ENCODE data around the gene GLIS2.

GLIS2 gene

DNA sequence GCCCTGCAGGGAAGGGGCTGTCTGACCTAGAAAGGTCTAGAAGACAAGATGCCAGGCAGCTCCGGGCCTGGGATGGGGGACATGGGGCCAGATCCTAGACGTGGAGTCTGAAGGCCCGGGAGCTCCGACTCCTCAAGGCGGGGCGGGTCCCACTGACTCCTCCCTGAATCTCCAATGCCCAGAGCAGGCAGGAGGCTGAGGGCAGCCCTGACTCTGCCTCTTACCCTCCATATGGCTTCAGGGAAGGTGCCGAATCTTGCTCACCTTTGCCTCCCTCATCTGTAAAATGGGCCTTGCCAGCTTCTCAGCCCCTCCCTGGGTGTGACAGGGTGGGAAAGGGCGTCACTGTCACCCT lies 70.6 kb downstream of the GLIS2 start:
- Histone ChIP-seq H3K9ac (ENCODE audit: low read depth, low read length) (no peak overlapping the region), H3K9me3 (ENCODE audit: control insufficient read depth, insufficient read depth, low read length) (no peaks in the 10 kb centered on the region), H3K4me1 (ENCODE audit: insufficient read depth, low read length) (peaks cover 28% of the 10 kb centered on the region), H3K36me3 (ENCODE audit: insufficient read depth, low read length) (no peaks in the 10 kb centered on the region)

DNA sequence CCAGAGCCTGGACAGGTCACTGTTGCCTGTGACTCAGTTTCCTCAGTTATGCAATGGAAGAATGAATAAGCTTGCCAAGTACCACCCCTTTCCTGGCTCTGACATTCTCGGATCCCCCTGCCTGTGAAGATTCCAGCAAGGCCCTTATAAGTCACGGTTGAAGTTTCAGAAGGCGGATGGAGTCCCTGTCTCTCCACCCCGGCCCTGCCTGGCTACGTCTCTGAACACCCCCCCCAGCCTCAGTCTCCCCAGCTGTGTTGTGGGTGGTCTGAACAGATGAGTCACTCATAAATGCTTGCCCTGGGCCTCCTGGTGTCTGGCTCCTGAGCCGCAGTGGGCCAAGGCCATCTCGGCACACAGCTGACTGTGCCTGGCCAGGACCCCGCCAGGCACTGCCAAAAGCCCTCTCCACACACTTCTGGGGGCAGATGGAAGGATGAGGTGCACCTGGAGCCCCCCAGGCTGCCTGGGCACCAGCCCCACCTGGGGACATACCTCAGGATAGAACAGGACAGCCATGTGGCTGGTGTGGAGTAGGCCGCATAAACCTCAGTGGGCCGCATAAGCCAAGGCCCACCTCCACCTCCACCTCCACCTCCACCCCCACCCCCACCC lies 71.2 kb downstream of the GLIS2 start:
- Histone ChIP-seq H3K4me1 (ENCODE audit: insufficient read depth, low read length) (peaks cover 35% of the 10 kb centered on the region), H3K9me3 (ENCODE audit: control insufficient read depth, insufficient read depth, low read length) (no peaks in the 10 kb centered on the region), H3K9ac (ENCODE audit: low read depth, low read length) (no peak overlapping the region), H3K36me3 (ENCODE audit: insufficient read depth, low read length) (no peaks in the 10 kb centered on the region)

DNA sequence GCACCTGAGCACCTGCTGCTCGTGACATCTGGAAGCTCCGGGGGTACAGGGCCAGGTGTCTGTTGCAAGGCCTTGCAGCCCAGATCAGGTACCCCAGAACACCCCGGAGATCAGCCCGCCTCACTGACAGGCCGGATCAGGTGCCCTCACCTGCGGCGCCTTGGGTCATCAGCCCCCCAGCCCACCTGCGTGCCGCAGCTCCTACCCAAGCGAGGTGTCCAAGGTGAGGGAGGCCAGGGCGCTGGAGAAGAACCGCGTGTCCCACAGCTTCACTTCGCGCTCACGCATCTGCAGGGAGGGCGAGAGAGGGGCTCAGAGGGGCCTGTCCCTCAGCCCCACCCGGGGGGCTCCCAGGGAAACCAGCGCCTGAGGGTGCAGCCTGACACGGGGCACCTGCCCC lies 71.9 kb downstream of the GLIS2 start:
- H3K4me1 ChIP-seq (ENCODE audit: insufficient read depth, low read length) = peaks cover 38% of the 10 kb centered on the region
- H3K9ac ChIP-seq (ENCODE audit: low read depth, low read length) = no peak overlapping the region
- H3K36me3 ChIP-seq (ENCODE audit: insufficient read depth, low read length) = no peaks in the 10 kb centered on the region
- no peaks in the 10 kb centered on the region for H3K9me3 ChIP-seq (ENCODE audit: control insufficient read depth, insufficient read depth, low read length)

DNA sequence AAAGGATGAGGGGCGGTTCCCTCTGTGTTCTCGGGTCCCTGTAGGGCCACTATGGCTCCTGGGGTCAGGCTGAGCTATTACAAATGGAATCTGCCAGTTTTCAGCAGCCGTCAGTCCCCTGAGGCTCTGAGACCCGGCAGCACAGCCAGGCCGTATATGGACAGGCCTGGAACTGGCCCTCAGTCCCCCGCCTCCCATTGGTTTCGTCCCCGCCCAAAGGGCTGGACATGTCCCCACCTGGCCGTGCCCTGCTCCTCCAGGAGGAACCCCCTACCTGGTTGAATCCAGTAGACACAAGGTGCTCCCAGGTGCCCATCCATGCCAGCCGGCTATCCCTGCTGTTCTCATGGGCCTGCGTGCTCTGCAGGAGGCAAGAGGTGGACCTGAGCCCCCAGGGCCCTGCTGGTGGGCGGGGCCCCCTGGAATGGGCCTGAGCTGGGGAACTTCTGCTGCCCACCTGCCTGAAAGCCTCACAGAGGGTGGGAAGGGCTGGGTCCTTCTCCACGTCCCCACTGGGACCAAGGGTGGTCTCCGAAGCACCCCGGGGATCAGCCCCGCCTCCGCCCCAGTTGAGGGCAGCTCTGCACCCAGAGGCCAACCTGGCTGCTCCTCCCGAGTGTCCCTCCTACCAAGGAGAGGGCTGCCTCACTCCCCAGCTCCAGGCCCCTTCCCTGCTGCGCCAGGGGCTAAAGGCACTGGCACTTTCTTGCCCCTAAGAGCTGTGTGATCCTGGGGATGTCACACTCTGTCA lies 72.6 kb downstream of the GLIS2 start:
- no peak overlapping the region for H3K9ac ChIP-seq (ENCODE audit: low read depth, low read length)
- no peaks in the 10 kb centered on the region for H3K9me3 ChIP-seq (ENCODE audit: control insufficient read depth, insufficient read depth, low read length)
- H3K36me3 ChIP-seq (ENCODE audit: insufficient read depth, low read length) = no peaks in the 10 kb centered on the region
- peaks cover 43% of the 10 kb centered on the region for H3K4me1 ChIP-seq (ENCODE audit: insufficient read depth, low read length)

Measured in ES-I3 (cell line).